Naive thymus-derived CD4-positive, alpha-beta T cell (primary cell): ENCODE data around the gene PSPC1. TPM values are rescaled to one million over a fixed set of nuclear protein-coding genes. Genes with fewer than 3 reads are reported as not detected.

ENCODE experiments used
- polyA plus RNA-seq, 2 donors: library from polyadenylated mRNA; unstranded; fragments of 300-500 nt; fragmentation: Illumina TruSeq; gene quantifications; one replicate each; pipeline ENCODE4 v1.2.3, GENCODE V29; 2021
- total RNA-seq, 6 experiments: library from RNA in 5 of 6; stranded (reverse) in 5 of 6; gene quantifications; 1 replicate in 5 of 6; 2 replicates in 1 of 6; pipeline ENCODE4 v1.2.3 and lab custom pipeline; 2021 to 2026

The PSPC1 gene
- total and polyA plus RNA-seq, 7 experiments from 2014 or later = 32.0 to 91.4 (median 77.8) TPM

Other genes with a start within 250 kb of the PSPC1 start
- gene TPTE2, start 221.4 kb downstream of the PSPC1 start, total RNA-seq = under 1 TPM in 1 of 5 experiments, not detected in 4; 0.24 TPM
- gene TPTE2, start 221.4 kb downstream of the PSPC1 start, polyA plus RNA-seq = not detected
- gene MPHOSPH8, start 149.3 kb downstream of the PSPC1 start, total RNA-seq = 100 to 1,000 TPM in 2 of 5 experiments, 10 to 100 TPM in 3; 50.6 to 131 (median 65.6) TPM
- 10 to 100 TPM; 14.3 to 18.4 TPM for gene MPHOSPH8, start 149.3 kb downstream of the PSPC1 start, polyA plus RNA-seq
- 10 to 100 TPM; 17.5 to 25.6 (median 24.7) TPM for gene ZMYM5, start 80.7 kb upstream of the PSPC1 start, total RNA-seq
- 10 to 100 TPM; 21.1 to 29.9 TPM for gene ZMYM5, start 80.7 kb upstream of the PSPC1 start, polyA plus RNA-seq
- 100 to 1,000 TPM in 4 of 5 experiments, 10 to 100 TPM in 1; 58.1 to 133 (median 111) TPM for gene ZMYM2, start 175.8 kb upstream of the PSPC1 start, total RNA-seq
- gene ZMYM2, start 175.8 kb upstream of the PSPC1 start, polyA plus RNA-seq = 10 to 100 TPM; 13.4 to 15.7 TPM